Measurements from ENCODE around the gene POLRMT. TPM values are rescaled to one million over a fixed set of nuclear protein-coding genes. Genes with fewer than 3 reads are reported as not detected.

Gene POLRMT
- polyA plus RNA-seq, 1 experiment: 38.6 TPM

- DNase-seq (ENCODE audit: low read depth): peak; percentile 93
- Histone ChIP-seq H3K27me3 (ENCODE audit: control insufficient read depth, insufficient read depth, low read length) (no peaks in the 10 kb centered on the region), H3K4me3 (ENCODE audit: low read depth, low read length) (no peak overlapping the region), H3K36me3 (ENCODE audit: control insufficient read depth, insufficient read depth, low read length) (no peaks in the 10 kb centered on the region)
- POLR2A ChIA-PET: no interaction called here
- TF ChIP-seq CTCF (IDR thresholded peaks at IDR 0.05; ENCODE audit: insufficient read depth, low read depth, low read length): no peak
- CTCF ChIA-PET: interaction anchor here (0.9 to 1.1 kb wide), 3 partner anchors 16 to 27 kb away, joined by 3 to 4 read pairs (median 3); no protein-coding TSS in a partner anchor
Observed at GRCh38 chr19:611481-611868, 21.9 kb downstream of the POLRMT start.

DNA sequence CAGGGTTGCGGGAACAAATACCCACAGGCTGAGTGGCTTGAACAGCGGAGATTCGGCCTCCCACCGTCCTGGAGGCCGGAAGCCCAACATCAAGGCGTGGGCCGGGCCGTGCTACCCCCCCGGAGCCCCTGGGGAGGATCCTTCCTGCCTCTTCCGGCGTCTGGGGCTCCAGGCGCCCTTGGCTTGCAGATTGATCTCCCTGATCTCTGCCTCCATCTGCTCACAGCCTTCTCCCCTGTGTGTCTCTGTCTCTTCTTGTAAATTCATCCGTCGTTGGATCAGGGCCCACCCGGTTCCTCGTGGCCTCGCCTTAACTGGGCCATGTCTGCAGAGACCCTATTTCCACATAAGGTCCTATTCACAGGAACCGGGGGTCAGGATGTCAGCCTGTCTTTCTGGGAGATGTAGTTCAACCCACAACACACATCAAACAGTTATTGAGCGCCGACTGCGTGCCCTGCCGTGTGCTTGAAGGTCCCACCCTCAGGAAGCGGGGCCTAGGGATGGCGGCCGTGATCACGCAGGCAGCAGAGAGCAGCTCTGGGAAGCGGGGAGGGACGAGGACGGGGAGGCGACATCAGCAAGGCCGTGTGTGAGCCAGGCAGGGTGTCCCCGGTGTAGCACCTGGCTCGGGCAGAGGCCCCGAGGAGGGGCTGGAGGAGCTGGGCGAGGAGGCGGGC is 22.4 kb downstream of the POLRMT start:
- CTCF ChIA-PET: interaction anchor here (1.0 to 1.1 kb wide), 2 partner anchors 25 to 26 kb away, joined by 3 to 4 read pairs; no protein-coding TSS in a partner anchor
- no peak for TF ChIP-seq CTCF (IDR thresholded peaks at IDR 0.05; ENCODE audit: insufficient read depth, low read depth, low read length)
- Histone ChIP-seq H3K36me3 (ENCODE audit: control insufficient read depth, insufficient read depth, low read length) (no peaks in the 10 kb centered on the region), H3K4me3 (ENCODE audit: low read depth, low read length) (no peak overlapping the region), H3K27me3 (ENCODE audit: control insufficient read depth, insufficient read depth, low read length) (no peaks in the 10 kb centered on the region)
- POLR2A ChIA-PET: no interaction called here
- no peak for DNase-seq (ENCODE audit: low read depth)

- CTCF ChIA-PET: no interaction called here
- H3K4me3 ChIP-seq (ENCODE audit: low read depth, low read length): no peak overlapping the region
- no peaks in the 10 kb centered on the region for H3K36me3 ChIP-seq (ENCODE audit: control insufficient read depth, insufficient read depth, low read length)
- DNase-seq (ENCODE audit: low read depth): no peak
- no peaks in the 10 kb centered on the region for H3K27me3 ChIP-seq (ENCODE audit: control insufficient read depth, insufficient read depth, low read length)
- POLR2A ChIA-PET: no interaction called here
- no peak for TF ChIP-seq CTCF (IDR thresholded peaks at IDR 0.05; ENCODE audit: insufficient read depth, low read depth, low read length)
Observed at GRCh38 chr19:610071-610800, 23.1 kb downstream of the POLRMT start.

DNA sequence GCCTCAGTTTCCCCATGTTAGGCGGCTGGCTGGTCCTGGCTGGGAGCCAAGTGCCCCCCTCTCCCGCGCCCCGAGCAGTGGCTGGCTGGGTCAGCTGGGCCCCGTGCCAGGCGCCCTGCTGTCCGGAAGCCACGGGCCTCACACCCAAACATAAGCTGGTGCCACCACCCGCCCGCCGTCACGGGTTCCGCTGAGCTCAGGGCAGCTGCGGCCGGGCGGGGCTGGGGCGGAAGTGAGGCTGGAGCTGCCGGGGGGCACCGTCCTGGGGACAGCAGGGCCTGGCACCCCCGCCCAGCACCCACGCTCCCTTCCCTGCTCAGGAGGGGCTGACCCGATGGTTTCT is 24.4 kb downstream of the POLRMT start:
- H3K36me3 ChIP-seq (ENCODE audit: control insufficient read depth, insufficient read depth, low read length): no peaks in the 10 kb centered on the region
- ChIA-PET CTCF (interaction anchor here (1.2 to 1.3 kb wide), 2 partner anchors 20 to 25 kb away, joined by 4 to 5 read pairs; no protein-coding TSS in a partner anchor), POLR2A (no interaction called here)
- no peaks in the 10 kb centered on the region for H3K27me3 ChIP-seq (ENCODE audit: control insufficient read depth, insufficient read depth, low read length)
- TF ChIP-seq CTCF (IDR thresholded peaks at IDR 0.05; ENCODE audit: insufficient read depth, low read depth, low read length): no peak
- no peak overlapping the region for H3K4me3 ChIP-seq (ENCODE audit: low read depth, low read length)
- no peak for DNase-seq (ENCODE audit: low read depth)

DNA sequence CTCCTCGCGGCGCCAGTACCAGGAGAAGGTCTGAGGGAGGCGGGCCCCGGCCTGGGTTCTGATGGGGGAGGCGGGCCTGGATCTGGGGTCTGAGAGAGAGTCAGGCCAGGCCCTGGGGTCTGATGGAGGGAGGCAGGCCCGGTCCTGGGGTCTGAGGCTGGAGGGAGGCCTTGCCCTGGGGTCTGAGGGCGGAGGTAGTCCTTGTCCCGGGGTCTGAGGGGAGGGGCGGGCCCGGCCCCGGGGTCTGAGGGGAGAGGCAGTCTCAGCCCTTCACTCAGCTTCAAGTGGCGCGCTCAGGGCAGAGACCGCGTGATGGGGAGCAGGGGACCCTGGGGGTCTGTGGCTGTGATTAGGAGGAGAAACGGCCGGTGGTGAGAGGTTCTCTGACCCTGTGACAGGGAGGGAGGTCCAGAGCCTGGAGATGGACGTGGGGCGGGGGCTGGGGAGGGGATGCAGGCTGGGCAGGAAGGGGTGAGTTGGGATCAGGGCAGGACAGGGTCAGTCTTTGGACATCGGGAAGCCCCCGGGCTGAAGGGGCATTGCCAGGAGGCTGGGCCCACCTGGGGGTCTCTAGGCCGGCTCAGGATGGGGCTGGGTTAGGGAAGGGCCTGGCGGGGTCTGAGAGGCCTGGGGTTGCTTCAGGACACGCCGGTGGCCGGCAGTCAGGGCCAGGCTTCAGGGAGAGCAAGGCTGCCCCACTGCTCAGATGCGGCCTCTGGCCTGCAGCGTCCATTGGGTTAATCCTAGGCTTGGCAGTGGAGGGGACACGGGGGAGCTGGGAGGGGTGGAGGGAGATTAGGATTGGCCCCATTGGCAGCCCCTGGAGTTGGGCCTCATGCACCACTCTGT is 25.0 kb downstream of the POLRMT start:
- no peak for TF ChIP-seq CTCF (IDR thresholded peaks at IDR 0.05; ENCODE audit: insufficient read depth, low read depth, low read length)
- H3K36me3 ChIP-seq (ENCODE audit: control insufficient read depth, insufficient read depth, low read length): no peaks in the 10 kb centered on the region

More for the DNA sequence above, 25.0 kb downstream of the POLRMT start:
- CTCF ChIA-PET: interaction anchor here (1.2 to 1.3 kb wide), 2 partner anchors 20 to 24 kb away, joined by 4 to 5 read pairs; no protein-coding TSS in a partner anchor
- Histone ChIP-seq H3K27me3 (ENCODE audit: control insufficient read depth, insufficient read depth, low read length) (no peaks in the 10 kb centered on the region), H3K4me3 (ENCODE audit: low read depth, low read length) (no peak overlapping the region)
- POLR2A ChIA-PET: no interaction called here
- no peak for DNase-seq (ENCODE audit: low read depth)

Data from BJ (cell line).